ENCODE results near the gene ITGAX.
"Not testable (repeated sequence)": the region's sequence is repeated elsewhere in the genome, so short reads cannot be mapped to it uniquely, and the experiment has no call there.

The ITGAX gene

DNA sequence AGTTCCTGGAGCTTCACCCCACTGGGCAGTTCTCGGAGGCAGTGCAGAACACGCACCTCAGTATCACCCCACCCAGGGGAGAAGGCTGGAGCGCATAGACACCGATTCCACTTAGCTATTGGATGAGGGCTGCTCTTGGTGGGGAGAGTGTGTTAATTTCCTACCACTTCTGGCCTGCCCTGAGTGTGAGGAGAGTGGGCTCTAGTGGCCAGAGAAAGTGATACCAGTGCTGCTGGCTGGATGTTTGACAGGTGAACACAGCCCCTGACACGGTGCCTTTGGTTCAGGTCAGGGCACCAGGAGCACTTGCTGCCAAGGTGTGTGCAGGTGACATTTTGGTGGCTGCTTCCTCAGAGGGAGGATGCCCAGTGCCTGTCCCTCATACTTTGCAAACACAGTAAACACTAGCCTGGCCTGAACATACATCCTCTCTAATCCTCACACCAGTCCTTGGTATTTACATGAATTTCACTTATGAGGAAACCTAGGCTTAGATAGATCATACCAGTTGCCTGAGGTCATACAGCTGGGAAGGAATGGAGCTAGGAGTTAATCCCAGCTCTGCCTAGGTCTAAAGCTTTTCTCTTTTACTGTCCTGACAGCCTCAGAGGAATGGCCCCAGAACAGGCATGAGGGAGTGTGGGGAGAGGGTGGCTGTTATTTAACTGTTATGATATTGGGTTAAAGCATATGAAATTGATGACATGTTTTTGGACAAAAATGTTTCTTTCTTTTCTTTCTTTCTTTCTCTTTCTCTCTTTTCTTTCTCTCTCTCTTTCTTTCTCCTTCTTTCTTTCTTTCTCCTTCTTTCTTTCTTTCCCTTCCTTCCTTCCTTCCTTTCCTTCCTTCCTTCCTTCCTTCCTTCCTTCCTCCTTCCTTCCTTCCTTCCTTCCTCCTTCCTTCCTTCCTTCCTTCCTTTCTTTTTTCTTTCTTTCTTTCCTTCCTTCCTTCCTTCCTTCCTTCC lies 21.0 kb upstream of the ITGAX start:
- H3K27me3 Mint-ChIP-seq, result peaks cover 3% of the 10 kb centered on the region
- no peak overlapping the region for H3K4me3 Mint-ChIP-seq
- peak overlapping the region; percentile 46 for H3K27ac Mint-ChIP-seq

DNA sequence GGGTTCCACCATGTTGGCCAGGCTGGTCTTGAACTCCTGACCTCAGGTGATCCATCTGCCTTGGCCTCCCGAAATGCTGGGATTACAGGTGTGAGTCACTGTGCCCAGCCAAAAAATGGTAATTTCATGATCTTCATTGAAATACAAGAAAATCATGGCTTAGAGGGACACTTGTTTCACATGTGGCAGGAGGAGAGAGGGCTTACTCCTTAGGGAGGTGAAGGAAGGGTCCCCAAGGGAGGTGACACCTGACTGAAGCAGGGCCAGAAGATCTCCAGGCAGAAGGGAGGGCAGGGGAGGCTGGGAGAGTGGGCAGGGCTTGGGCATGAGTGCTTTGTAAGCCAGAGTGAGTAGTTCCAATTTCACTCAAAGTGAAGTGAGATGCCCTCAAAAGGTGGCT lies 20.0 kb upstream of the ITGAX start:
- Mint-ChIP-seq H3K27me3 (peaks cover 3% of the 10 kb centered on the region), H3K4me1 (peaks cover 56% of the 10 kb centered on the region), H3K27ac (no peak overlapping the region), H3K9me3 (no peaks in the 10 kb centered on the region), H3K36me3 (peaks cover 3% of the 10 kb centered on the region), H3K4me3 (no peak overlapping the region)

More for the DNA sequence above, 21.0 kb upstream of the ITGAX start:
- Mint-ChIP-seq H3K4me1 (peaks cover 46% of the 10 kb centered on the region), H3K36me3 (peaks cover 3% of the 10 kb centered on the region), H3K9me3 (no peaks in the 10 kb centered on the region)

DNA sequence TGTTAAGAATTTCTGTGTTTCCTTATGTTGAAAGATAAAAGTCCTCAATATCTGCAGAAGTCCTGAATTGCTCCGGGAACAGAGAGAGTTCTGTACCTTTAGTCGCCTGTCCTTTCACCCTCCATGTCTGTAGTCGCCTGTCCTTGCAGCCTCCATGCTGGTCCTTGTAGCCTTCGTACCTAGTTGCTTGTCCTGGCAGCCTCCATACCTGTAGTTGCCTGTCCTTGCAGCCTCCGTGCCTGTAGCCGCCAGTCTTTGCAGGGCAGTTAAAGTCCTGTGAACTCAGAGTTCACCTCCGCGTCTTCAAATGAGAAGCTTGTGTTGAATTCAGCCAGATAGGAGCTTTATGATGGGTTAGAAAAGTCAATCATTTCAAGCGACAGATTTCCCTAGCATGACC lies 19.5 kb upstream of the ITGAX start:
- Mint-ChIP-seq H3K4me3 (no peak overlapping the region), H3K27ac (no peak overlapping the region), H3K4me1 (peaks cover 56% of the 10 kb centered on the region), H3K36me3 (peaks cover 3% of the 10 kb centered on the region), H3K9me3 (no peaks in the 10 kb centered on the region), H3K27me3 (peaks cover 3% of the 10 kb centered on the region)

DNA sequence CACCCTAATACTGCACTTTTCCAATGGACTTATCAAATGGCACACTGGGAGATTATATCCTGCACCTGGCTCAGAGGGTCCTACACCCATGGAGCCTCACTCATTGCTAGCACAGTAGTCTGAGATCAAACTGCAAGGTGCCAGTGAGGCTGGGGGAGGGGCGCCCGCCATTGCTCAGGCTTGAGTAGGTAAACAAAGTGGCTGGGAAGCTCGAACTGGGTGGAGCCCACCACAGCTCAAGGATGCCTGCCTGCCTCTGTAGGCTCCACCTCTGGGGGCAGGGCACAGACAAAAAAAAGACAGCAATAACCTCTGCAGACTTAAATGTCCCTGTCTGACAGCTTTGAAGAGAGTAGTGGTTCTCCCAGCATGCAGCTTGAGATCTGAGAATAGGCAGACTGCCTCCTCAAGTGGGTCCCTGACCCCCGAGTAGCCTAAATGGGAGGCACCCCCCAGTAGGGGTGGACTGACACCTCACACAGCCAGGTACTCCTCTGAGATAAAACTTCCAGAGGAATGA lies 16.8 kb upstream of the ITGAX start:
- H3K27ac Mint-ChIP-seq, H3K36me3 Mint-ChIP-seq, H3K27me3 Mint-ChIP-seq, H3K9me3 Mint-ChIP-seq: not testable (repeated sequence)
- H3K4me3 Mint-ChIP-seq, result peak overlapping the region; percentile 52
- peaks cover 44% of the 10 kb centered on the region for H3K4me1 Mint-ChIP-seq

DNA sequence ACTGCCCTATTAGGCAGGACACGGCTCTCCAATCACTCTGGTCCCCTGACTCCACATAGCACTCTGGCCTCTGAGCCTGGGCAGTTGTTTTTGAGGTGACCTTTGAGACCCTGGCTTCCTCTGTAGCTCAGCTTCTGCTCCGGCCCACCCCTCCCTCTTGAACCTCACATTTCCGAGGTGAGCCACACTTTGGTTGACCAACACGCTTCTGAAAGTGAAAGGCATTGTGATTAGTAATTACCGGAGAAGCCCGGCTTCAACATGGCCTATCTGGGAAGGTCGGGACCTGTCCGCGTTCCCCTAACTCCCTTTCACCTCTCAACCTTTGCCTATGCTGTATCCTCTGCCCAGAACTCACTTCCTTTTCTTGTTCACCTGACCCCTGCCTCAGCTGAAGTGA lies 10.3 kb upstream of the ITGAX start:
- H3K4me3 Mint-ChIP-seq, result no peak overlapping the region
- H3K27me3 Mint-ChIP-seq, result peaks cover 1% of the 10 kb centered on the region
- peaks cover 9% of the 10 kb centered on the region for H3K4me1 Mint-ChIP-seq
- peak overlapping the region; percentile 41 for H3K27ac Mint-ChIP-seq
- peaks cover 2% of the 10 kb centered on the region for H3K36me3 Mint-ChIP-seq
- no peaks in the 10 kb centered on the region for H3K9me3 Mint-ChIP-seq

DNA sequence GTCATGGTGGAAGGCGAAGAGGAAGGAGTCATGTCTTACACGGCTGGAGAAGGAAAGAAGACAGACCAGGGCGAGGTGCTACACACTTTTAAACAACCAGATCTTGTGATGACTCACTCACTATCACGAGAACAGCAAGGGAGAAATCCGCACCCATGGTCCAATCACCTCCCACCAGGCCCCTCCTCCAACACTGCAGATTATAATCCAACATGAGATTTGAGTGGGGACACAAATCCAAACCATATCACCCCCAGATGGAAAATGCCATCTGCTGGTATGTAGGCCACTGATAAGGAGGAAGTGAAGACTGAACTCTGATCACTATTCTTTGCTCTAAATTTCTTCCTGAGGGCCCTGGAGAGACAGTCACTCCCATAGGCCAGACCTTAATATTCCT lies 7.5 kb upstream of the ITGAX start:
- Mint-ChIP-seq H3K27ac (no peak overlapping the region), H3K27me3 (peaks cover 1% of the 10 kb centered on the region), H3K4me1 (peaks cover 6% of the 10 kb centered on the region), H3K9me3 (no peaks in the 10 kb centered on the region), H3K36me3 (peaks cover 2% of the 10 kb centered on the region), H3K4me3 (no peak overlapping the region)

DNA sequence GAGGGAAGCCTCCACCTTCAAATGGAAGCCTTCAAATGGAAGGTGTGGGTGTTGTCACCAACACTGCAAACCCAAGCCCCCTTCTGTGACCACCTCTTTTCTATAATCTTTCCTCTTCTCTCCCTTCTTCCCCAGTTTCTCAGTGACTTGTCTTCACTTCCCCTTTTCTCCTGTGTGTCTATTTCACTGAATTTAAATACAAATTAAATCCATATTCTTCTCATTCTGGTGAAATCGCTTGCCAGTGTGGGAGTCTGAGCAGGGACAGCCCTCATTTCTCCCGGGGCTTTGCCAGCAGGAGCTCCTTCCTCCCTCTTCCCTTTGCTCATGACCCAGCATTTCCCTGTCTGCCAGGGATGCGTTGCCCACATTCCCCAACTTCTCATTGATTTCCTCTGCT lies 6.4 kb upstream of the ITGAX start:
- H3K4me1 Mint-ChIP-seq, result peaks cover 13% of the 10 kb centered on the region

DNA sequence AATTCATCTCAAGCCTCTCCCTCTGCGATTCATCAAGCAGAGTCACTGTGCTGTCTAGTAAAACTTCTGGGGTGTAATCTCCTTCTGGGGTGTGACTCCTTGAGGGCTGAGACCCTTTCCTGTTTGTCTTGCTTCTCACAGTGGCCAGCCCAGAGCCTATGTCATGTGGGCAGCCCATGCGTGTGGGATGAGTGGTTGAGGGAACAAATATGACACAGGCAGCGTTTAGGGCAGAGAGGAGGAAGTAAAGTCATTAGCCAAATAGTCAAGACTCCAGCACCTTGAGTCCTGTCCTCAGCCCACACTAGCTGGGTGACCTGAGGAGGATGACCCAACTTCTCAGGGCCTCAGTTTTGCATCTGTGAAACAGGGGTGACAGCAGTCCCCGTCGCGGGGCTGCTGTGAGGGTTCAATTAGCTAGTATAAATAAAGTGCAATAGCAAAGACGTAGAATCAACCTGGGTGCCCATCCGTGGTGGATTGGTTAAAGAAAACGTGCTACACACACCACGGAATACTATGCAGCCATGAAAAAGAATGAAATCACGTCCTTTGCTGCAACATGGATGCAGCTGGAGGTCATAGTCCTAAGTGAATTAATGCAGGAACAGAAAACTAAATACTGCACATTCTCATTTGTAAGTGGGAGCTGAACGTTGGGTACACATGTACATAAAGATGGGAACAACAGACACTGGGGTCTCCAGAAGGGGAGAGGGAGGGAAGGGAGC lies 4.5 kb upstream of the ITGAX start:
- H3K4me3 Mint-ChIP-seq, result no peak overlapping the region
- H3K36me3 Mint-ChIP-seq, result no peaks in the 10 kb centered on the region
- peaks cover 20% of the 10 kb centered on the region for H3K4me1 Mint-ChIP-seq
- H3K27ac Mint-ChIP-seq, result no peak overlapping the region
- no peaks in the 10 kb centered on the region for H3K27me3 Mint-ChIP-seq
- no peaks in the 10 kb centered on the region for H3K9me3 Mint-ChIP-seq

More for the DNA sequence above, 6.4 kb upstream of the ITGAX start:
- no peaks in the 10 kb centered on the region for H3K9me3 Mint-ChIP-seq
- no peaks in the 10 kb centered on the region for H3K27me3 Mint-ChIP-seq
- H3K4me3 Mint-ChIP-seq, result no peak overlapping the region
- H3K36me3 Mint-ChIP-seq, result no peaks in the 10 kb centered on the region
- no peak overlapping the region for H3K27ac Mint-ChIP-seq

DNA sequence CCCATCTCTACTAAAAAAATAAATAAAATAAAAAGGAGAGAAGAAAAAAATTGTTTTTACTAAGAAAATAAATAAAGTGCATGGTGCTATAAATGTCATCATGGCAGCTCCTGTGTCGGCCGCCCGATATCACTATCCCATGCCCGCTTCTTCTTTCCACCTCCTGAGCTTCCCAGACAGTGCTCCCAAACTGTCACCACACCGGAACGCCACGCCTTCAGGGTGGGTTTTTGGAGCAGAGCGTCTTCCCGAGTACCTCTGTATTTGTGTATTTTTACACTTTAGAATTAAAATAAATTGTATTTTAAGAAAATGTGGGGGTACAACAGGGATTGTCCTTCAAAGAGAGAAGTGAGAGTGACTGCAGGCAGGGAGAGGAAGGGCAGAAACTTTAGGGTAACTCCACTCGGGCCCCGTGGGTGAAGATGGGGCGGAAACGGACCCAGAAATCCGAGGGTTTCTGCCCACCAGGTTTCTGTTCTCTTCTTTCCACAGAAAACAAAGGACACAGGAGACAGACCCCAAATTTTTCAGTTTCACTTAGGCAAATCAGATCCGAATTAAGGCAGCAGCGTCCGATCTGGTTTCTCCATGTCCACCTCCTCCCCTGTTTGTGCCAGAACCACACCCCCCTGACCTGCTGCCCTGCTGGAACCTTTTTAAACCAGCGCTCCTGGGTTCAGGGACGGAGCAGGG lies 3.6 kb upstream of the ITGAX start:
- H3K27ac Mint-ChIP-seq, result no peak overlapping the region
- peaks cover 28% of the 10 kb centered on the region for H3K4me1 Mint-ChIP-seq
- no peaks in the 10 kb centered on the region for H3K27me3 Mint-ChIP-seq
- no peaks in the 10 kb centered on the region for H3K36me3 Mint-ChIP-seq
- H3K9me3 Mint-ChIP-seq, result no peaks in the 10 kb centered on the region
- no peak overlapping the region for H3K4me3 Mint-ChIP-seq

DNA sequence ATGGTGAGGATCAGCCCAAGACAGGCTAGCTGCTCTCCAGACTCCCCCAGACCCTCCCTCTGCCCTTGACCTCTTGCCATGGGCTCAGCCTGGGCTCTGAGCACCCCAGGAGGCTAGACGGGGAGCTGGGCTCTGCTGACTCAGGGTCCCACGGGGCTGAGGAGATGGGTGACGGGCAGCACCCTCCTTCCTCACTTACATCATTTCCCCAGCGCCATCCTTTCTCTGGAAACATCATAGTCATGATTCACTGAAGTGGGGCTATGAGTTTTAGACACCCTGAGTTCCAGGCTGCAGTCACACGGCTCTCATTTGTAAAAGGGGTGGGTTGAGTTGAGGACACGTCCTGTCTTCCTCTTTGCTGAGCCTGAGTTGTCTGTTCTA lies 3.0 kb upstream of the ITGAX start:
- Mint-ChIP-seq H3K4me3 (no peak overlapping the region), H3K36me3 (no peaks in the 10 kb centered on the region), H3K4me1 (peaks cover 28% of the 10 kb centered on the region), H3K27ac (no peak overlapping the region), H3K27me3 (no peaks in the 10 kb centered on the region), H3K9me3 (no peaks in the 10 kb centered on the region)

DNA sequence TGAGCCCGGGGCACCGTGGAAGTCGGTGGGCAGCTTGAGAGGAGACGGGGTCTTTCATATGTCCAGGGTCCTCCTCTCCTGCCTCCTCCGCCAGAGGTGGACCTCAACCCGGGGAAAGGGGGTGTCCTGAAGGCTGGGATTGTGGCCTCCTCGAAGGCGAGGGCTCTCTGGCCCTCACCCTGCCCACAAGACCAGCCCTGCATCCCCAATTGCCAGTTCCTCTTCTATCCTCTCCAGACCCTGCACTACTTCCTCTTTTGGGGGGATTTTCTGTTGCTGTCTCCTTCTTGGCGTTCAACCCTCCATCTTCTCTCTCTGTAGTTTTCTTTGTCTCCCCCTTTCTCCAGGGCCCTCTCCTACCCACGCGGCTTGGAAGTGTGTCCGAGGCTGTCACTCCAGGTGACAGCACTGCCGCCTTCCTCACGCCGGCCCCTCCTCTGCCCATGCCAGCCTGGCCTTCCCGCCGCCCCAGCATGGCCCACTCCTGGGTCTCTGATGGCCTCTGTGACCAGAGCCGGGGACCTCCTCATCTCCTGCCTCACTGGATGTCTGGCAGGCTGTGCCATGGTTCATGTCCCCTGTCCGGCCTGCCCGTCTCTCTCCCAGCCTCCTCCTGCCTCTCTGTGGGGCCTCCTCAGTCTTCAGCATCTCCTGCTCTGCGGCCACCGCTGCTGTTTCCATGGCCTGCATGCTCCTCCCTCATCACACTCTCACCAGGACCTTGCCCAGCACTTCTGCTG lies 2.4 kb upstream of the ITGAX start:
- no peaks in the 10 kb centered on the region for H3K36me3 Mint-ChIP-seq
- peaks cover 30% of the 10 kb centered on the region for H3K4me1 Mint-ChIP-seq
- no peak overlapping the region for H3K27ac Mint-ChIP-seq
- H3K9me3 Mint-ChIP-seq, result no peaks in the 10 kb centered on the region
- H3K4me3 Mint-ChIP-seq, result no peak overlapping the region
- H3K27me3 Mint-ChIP-seq, result no peaks in the 10 kb centered on the region

DNA sequence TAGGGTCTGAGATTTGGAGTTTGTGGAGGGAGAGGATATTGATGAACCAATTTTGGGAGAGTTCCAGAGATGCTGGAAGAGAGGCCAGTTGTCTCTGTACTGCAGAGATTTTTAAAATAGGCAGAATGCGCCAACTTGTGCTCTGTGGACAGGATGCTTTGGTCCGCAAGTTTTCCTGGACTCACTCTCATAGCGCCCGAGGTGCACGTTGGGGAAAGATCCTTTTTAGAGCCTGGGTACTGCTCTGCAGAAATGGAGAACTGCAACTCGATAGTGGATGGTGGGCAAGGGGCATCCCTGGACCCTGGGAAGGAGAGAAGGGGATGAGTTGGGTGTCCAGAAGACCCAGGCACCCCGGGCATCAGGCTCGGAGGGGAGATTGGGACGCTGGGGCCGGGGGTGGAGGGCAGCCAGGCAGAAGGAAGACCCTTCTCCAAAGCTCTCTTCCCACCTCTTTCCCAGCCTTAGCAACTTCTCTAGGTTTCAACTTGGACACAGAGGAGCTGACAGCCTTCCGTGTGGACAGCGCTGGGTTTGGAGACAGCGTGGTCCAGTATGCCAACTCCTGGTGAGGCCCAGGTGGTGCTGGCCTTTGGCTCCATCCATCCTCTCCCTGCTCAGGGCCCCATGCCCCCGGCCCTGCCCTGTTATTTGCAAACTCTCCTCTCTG lies 590 bp downstream of the ITGAX start:
- Mint-ChIP-seq H3K4me1 (peaks cover 35% of the 10 kb centered on the region), H3K9me3 (no peaks in the 10 kb centered on the region), H3K4me3 (peak overlapping the region; percentile 41), H3K27ac (no peak overlapping the region), H3K36me3 (no peaks in the 10 kb centered on the region), H3K27me3 (no peaks in the 10 kb centered on the region)

DNA sequence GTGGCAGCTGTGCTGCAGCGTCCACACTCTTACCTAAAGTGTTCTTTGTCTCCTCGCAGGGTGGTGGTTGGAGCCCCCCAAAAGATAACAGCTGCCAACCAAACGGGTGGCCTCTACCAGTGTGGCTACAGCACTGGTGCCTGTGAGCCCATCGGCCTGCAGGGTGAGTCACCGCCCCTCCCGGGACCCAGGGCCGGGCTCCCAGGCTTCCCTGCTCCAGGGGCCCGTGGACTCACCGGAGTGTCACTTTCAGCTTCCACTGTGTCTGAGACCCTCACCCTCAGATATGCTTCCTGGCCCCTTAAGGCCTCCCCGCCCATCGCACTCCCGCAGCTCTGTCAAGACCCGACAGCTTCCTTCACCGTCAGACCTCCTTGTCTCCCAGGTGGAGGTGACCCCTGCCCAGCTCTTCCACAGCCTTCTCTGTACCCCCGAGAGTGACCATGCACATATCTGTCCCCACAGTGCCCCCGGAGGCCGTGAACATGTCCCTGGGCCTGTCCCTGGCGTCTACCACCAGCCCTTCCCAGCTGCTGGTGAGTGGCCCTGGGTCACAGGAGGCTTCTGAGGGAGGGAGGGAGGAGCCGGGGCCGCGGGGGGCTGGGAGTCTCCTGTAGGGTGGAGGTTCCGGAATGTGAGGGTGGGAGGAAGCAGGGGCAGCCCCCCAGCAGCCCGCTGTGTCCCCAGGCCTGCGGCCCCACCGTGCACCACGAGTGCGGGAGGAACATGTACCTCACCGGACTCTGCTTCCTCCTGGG lies 1.8 kb downstream of the ITGAX start:
- Mint-ChIP-seq H3K4me1 (peaks cover 35% of the 10 kb centered on the region), H3K4me3 (peak overlapping the region; percentile 23), H3K36me3 (no peaks in the 10 kb centered on the region), H3K27me3 (no peaks in the 10 kb centered on the region), H3K27ac (no peak overlapping the region), H3K9me3 (no peaks in the 10 kb centered on the region)
